A549 (cell line): ENCODE measurements around the gene ZFP36L1. TPM values are rescaled to one million over a fixed set of nuclear protein-coding genes. Genes with fewer than 3 reads are reported as not detected.
A peak's percentile ranks its signal among the peaks of the same experiment; 100 is the strongest.

Source experiments
- ATAC-seq, 2 experiments: fragments of 200-7000 bp in 1 of 2; fragments of >200 bp in 1 of 2; cut with Nextera tagmentation in 1 of 2; cut with Tn5 transposase in 1 of 2; 3 replicates each; pipeline versions ENCODE4 v1.8.0 to v1.9.1; 2018 to 2020; ENCODE audit warnings: mild to moderate bottlenecking in 1 of 2, moderate library complexity in 1 of 2
- CTCF ChIA-PET: fragments of 300-600 bp; sonication (Branson Sonifier 250); formaldehyde crosslinking; extraction: SDS; loops from one replicate; lab custom pipeline; 2021; ENCODE audit warnings: antibody characterized with exemption, inconsistent platforms; lab: Yijun Ruan, JAX
- POLR2A ChIA-PET: fragments of 350-600 bp; formaldehyde crosslinking; extraction: SDS; loops from one replicate; lab custom pipeline; 2021; ENCODE audit warnings: antibody characterized with exemption, inconsistent platforms; lab: Yijun Ruan, JAX
- DNase-seq, 2 experiments: peaks; one replicate each; pipeline versions ENCODE4 v3.0.0 to v3.0.0-alpha.2; 2011 to 2016; ENCODE audit warnings: low read depth in 1 of 2, low spot score in 1 of 2
- FAIRE-seq: peaks from 2 replicates; lab custom pipeline; 2011; peaks lifted over from hg19 to GRCh38; lab: Jason Lieb, UNC
- H3K27ac ChIP-seq, 2 experiments: fragments of >200 bp; sonication (Bioruptor Twin); formaldehyde crosslinking; 3 replicates each; pipeline ENCODE4 v1.5.1; 2016 to 2017
- H3K4me1 ChIP-seq: fragments of >200 bp; sonication (Bioruptor Twin); formaldehyde crosslinking; 3 replicates; pipeline ENCODE4 v1.6.1; 2016
- H3K4me2 ChIP-seq: fragments of >200 bp; sonication (Bioruptor Twin); formaldehyde crosslinking; 3 replicates; pipeline ENCODE4 v1.6.1; 2016
- H3K4me3 ChIP-seq: fragments of >200 bp; sonication (Bioruptor Twin); formaldehyde crosslinking; 3 replicates; pipeline ENCODE4 v1.5.1; 2016
- H3K9me3 ChIP-seq: fragments of >200 bp; sonication (Bioruptor Twin); formaldehyde crosslinking; 3 replicates; pipeline ENCODE4 v1.6.1; 2016
- CBX8 ChIP-seq: fragments of 200-600 bp; sonication (generic); IDR thresholded peaks from 2 replicates; pipeline ENCODE4 v1.6.1; 2016
- CHD2 ChIP-seq: fragments of 150-350 bp; IDR thresholded peaks from 2 replicates; pipeline ENCODE4 v1.6.1; 2014; ENCODE audit warnings: low read length; ENCODE audit not compliant: partially characterized antibody
- CHD4 ChIP-seq: fragments of 200-600 bp; sonication (generic); IDR thresholded peaks from 2 replicates; pipeline ENCODE4 v1.6.1; 2016; ENCODE audit warnings: antibody characterized with exemption, mild to moderate bottlenecking, borderline replicate concordance
- CTCF ChIP-seq: fragments of >200 bp; sonication (Bioruptor Twin); formaldehyde crosslinking; IDR thresholded peaks from 3 replicates; pipeline ENCODE4 v1.5.1; 2016
- EHF ChIP-seq: fragments of 250-450 bp; sonication (Bioruptor Pico); IDR thresholded peaks from 2 replicates; pipeline ENCODE4 v1.5.0; 2020; ENCODE audit warnings: mild to moderate bottlenecking
- EHMT2 ChIP-seq: fragments of 200-600 bp; sonication (generic); IDR thresholded peaks from 2 replicates; pipeline ENCODE4 v1.6.1; 2016; ENCODE audit warnings: antibody characterized with exemption, low read depth, mild to moderate bottlenecking, moderate library complexity
- EP300 ChIP-seq, 2 experiments: fragments of >200 bp; sonication (Bioruptor Twin); formaldehyde crosslinking; IDR thresholded peaks; 2 replicates in 1 of 2; 3 replicates in 1 of 2; pipeline ENCODE4 v1.6.1; 2016 to 2017
- FOSB ChIP-seq: fragments of 250-450 bp; sonication (Bioruptor Pico); IDR thresholded peaks from 2 replicates; pipeline ENCODE4 v1.5.0; 2020; ENCODE audit warnings: mild to moderate bottlenecking, moderate library complexity
- FOSL2 ChIP-seq, 2 experiments: fragments of 450-650 bp in 1 of 2; fragments of >200 bp in 1 of 2; sonication (Bioruptor Twin) in 1 of 2; formaldehyde crosslinking; IDR thresholded peaks; 2 replicates each; pipeline versions ENCODE4 v1.5.0 to v1.6.1; 2016 to 2020; ENCODE audit warnings: mild to moderate bottlenecking in 1 of 2, moderate library complexity in 1 of 2
- FOXS1 ChIP-seq: fragments of 250-450 bp; sonication (Bioruptor Pico); IDR thresholded peaks from 2 replicates; pipeline ENCODE4 v1.5.0; 2020; ENCODE audit warnings: mild to moderate bottlenecking, moderate library complexity
- HEYL ChIP-seq: fragments of 250-450 bp; sonication (Bioruptor Pico); IDR thresholded peaks from 2 replicates; pipeline ENCODE4 v1.8.0; 2021; ENCODE audit warnings: mild to moderate bottlenecking, moderate library complexity
- HMGXB4 ChIP-seq: fragments of 250-450 bp; sonication (Bioruptor Pico); IDR thresholded peaks from 2 replicates; pipeline ENCODE4 v1.5.0; 2021; ENCODE audit warnings: mild to moderate bottlenecking, moderate library complexity, borderline replicate concordance
- HOXB5 ChIP-seq: fragments of 250-450 bp; sonication (Bioruptor Pico); IDR thresholded peaks from 2 replicates; pipeline ENCODE4 v1.5.0; 2020; ENCODE audit warnings: mild to moderate bottlenecking, moderate library complexity
- JUNB ChIP-seq: fragments of >200 bp; sonication (Bioruptor Twin); formaldehyde crosslinking; IDR thresholded peaks from 2 replicates; pipeline ENCODE4 v1.6.1; 2016
- KDM1A ChIP-seq: fragments of 200-600 bp; sonication (generic); IDR thresholded peaks from 2 replicates; pipeline ENCODE4 v1.6.1; 2016; ENCODE audit warnings: low read depth, mild to moderate bottlenecking
- MAFK ChIP-seq: fragments of 450-650 bp; IDR thresholded peaks from 2 replicates; pipeline ENCODE4 v1.6.1; 2014; ENCODE audit not compliant: partially characterized antibody
- MYC ChIP-seq: IDR thresholded peaks from 2 replicates; pipeline ENCODE4 v1.6.1; 2012; ENCODE audit warnings: mild to moderate bottlenecking, inconsistent platforms, low read length, improper control_type of control experiment, borderline replicate concordance
- NR3C1 ChIP-seq: fragments of >200 bp; sonication (Bioruptor Twin); formaldehyde crosslinking; IDR thresholded peaks from 3 replicates; pipeline ENCODE4 v1.6.1; 2017
- PHF8 ChIP-seq: fragments of 200-600 bp; sonication (generic); IDR thresholded peaks from 2 replicates; pipeline ENCODE4 v1.6.1; 2016; ENCODE audit warnings: low read depth, mild to moderate bottlenecking, antibody characterized with exemption, moderate library complexity, borderline replicate concordance
- RARB ChIP-seq: fragments of 250-450 bp; sonication (Bioruptor Pico); IDR thresholded peaks from 2 replicates; pipeline ENCODE4 v1.8.0; 2021; ENCODE audit warnings: mild to moderate bottlenecking, moderate library complexity
- RCOR1 ChIP-seq: fragments of 150-350 bp; IDR thresholded peaks from 2 replicates; pipeline ENCODE4 v1.6.1; 2014; ENCODE audit warnings: antibody characterized with exemption, low read length, low read depth
- SMC3 ChIP-seq: fragments of >200 bp; sonication (Bioruptor Twin); formaldehyde crosslinking; IDR thresholded peaks from 3 replicates; pipeline ENCODE4 v1.6.1; 2018; ENCODE audit warnings: inconsistent platforms
- ZC3H11A ChIP-seq: fragments of 450-650 bp; IDR thresholded peaks from 2 replicates; pipeline ENCODE4 v1.6.1; 2014; ENCODE audit warnings: antibody characterized with exemption, mild to moderate bottlenecking
- ZFP36 ChIP-seq: fragments of 450-650 bp; IDR thresholded peaks from 2 replicates; pipeline ENCODE4 v1.6.1; 2014; ENCODE audit warnings: borderline replicate concordance; ENCODE audit not compliant: partially characterized antibody
- ZNF302 ChIP-seq: fragments of 250-450 bp; sonication (Bioruptor Pico); IDR thresholded peaks from 2 replicates; pipeline ENCODE4 v1.9.0; 2021; ENCODE audit warnings: inconsistent platforms, mild to moderate bottlenecking, moderate library complexity
- ZSCAN20 ChIP-seq: fragments of 250-450 bp; sonication (Bioruptor Pico); IDR thresholded peaks from 2 replicates; pipeline ENCODE4 v1.8.0; 2022; ENCODE audit warnings: mild to moderate bottlenecking, moderate library complexity
- WGBS: methylation state at CpG from one replicate; pipeline ENCODE4 v1.1.6; 2017; ENCODE audit errors: missing lambda C conversion rate; 5-methylcytosine and 5-hydroxymethylcytosine counted together
- polyA plus RNA-seq, 4 experiments: library from polyadenylated mRNA; depleted of rRNA in 3 of 4; stranded (reverse); fragments of >200 nt; fragmentation: RNase III in 1 of 4; extraction: RNeasy Plus Mini Kit Qiagen cat#74134 plus additional on column Dnase treatment in 1 of 4; gene quantifications; 2 replicates in 3 of 4; 3 replicates in 1 of 4; pipeline ENCODE4 v1.2.3, GENCODE V29; 2011 to 2017
- TF ChIP-seq, protein P1 (sequence below): IDR thresholded peaks from 2 replicates; pipeline ENCODE4 v1.6.1; 2012
- TF ChIP-seq, protein P2 (sequence below): fragments of 250-450 bp; sonication (Bioruptor Pico); IDR thresholded peaks from 2 replicates; pipeline ENCODE4 v1.5.0; 2020; ENCODE audit warnings: low read depth, mild to moderate bottlenecking, moderate library complexity

Gene ZFP36L1
- polyA plus RNA-seq, 2 of the 4 experiments (the other 2 are of a cell fraction): 76.4 to 114 TPM

DNA sequence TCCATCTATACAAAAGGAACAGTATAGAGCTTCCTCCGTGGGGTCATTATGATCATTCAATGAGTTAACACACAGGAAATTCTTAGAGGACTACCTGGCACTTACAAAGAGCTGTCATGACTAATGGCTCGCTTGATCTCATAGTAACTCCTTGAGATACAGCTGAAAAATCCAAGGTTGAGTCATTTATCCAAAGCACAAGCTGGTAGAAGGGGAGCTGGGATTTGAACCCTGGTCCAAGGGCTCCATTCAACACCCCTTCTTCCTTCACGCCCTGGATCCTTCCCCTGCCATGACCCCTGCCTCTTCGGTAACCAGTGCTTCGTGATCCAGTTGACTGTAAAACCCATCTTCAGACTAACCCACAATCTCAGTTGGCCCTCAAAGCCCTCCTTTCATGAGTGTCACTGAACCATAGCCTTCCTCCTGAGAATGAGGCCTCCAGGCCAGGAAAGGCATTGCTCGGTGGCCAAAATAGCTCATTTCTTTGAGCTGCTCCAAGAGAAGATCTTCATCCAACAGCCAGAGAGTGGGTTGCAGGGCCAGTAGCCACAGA, 7.8 kb downstream of the ZFP36L1 start:
- ChIA-PET POLR2A (interaction anchor here (0.6 to 10.7 kb wide), 23 partner anchors 8 to 900 kb away, joined by 3 to 187 read pairs (median 7); partner anchors contain the start of gene ZFP36L1), CTCF (interaction anchor here (0.7 to 12.0 kb wide), 14 partner anchors 11 to 901 kb away, joined by 3 to 117 read pairs (median 4); no protein-coding TSS in a partner anchor)
- ATAC-seq (peak; percentile 6 to 17), FAIRE-seq (no peak), DNase-seq (peak; percentile 76 to 87)
- TF ChIP-seq FOXS1 (CRISPR knock-in tag) (no peak), RCOR1 (peak; percentile 27; the same call in 1 of the 2 replicates), CHD2 (no peak), ZFP36 (no peak), SMC3 (no peak), MYC (no peak), HMGXB4 (CRISPR knock-in tag) (no peak), PHF8 (no peak), CHD4 (0 out of 2 replicates have a peak, but pooled peaks have one; percentile 39), EHMT2 (peak; percentile 39; the same call in 1 of the 2 replicates), EHF (CRISPR knock-in tag) (peak; percentile 59; the same call in 1 of the 2 replicates), FOSL2 (IDR thresholded peaks at IDR 0.05) (peak; percentile 59; the same call in 1 of the 2 replicates), FOSL2 (CRISPR knock-in tag; IDR thresholded peaks at IDR 0.05) (peak; percentile 78)
- TF ChIP-seq, protein P1, sequence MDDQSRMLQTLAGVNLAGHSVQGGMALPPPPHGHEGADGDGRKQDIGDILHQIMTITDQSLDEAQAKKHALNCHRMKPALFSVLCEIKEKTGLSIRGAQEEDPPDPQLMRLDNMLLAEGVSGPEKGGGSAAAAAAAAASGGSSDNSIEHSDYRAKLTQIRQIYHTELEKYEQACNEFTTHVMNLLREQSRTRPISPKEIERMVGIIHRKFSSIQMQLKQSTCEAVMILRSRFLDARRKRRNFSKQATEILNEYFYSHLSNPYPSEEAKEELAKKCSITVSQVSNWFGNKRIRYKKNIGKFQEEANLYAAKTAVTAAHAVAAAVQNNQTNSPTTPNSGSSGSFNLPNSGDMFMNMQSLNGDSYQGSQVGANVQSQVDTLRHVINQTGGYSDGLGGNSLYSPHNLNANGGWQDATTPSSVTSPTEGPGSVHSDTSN: no peak
- TF ChIP-seq, protein P2, sequence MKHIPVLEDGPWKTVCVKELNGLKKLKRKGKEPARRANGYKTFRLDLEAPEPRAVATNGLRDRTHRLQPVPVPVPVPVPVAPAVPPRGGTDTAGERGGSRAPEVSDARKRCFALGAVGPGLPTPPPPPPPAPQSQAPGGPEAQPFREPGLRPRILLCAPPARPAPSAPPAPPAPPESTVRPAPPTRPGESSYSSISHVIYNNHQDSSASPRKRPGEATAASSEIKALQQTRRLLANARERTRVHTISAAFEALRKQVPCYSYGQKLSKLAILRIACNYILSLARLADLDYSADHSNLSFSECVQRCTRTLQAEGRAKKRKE (CRISPR knock-in tag): 0 out of 2 replicates have a peak, but pooled peaks have one; percentile 35
- H3K9me3 ChIP-seq: no peaks in the 10 kb centered on the region
- H3K4me1 ChIP-seq: peaks cover 75% of the 10 kb centered on the region
- 39% methylated on average over 6 of the region's 6 CpGs for WGBS
- H3K4me2 ChIP-seq: peak overlapping the region; percentile 53
- peak overlapping the region; percentile 94 to 100 for H3K27ac ChIP-seq
- no peak overlapping the region for H3K4me3 ChIP-seq

DNA sequence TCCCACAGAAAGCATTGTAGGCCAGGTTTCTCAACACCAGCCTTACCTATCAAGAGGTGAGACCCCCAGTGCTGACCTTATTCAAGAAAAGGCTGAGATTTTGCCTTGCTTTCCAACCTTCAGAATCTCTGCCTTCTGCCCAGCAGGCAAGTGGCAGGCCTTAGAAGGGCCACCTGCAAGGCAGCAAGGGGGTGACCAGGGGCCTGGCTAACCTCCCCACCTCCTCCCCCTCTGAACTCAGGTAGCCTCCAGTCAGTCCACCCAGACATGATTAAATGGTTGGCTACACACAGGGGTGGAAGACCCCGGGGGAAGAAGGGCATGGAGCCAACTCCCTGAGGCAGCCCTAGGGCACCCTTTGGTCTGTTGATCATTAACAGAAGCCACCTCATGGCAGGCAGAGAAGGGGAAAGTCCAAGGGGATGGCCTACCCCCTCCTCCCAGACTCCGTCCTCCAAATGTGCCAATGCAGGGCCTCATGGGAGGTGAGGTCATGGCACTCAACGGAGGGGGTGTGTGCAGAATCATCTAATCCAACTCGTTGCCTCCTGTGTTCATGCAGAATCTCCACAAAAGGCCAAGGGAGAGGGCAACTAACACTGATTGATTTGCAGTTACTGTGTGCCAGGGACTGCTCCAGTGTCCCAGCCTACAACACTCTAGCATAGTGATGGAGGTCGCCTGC, 8.5 kb downstream of the ZFP36L1 start:
- no peaks in the 10 kb centered on the region for H3K9me3 ChIP-seq
- H3K4me1 ChIP-seq: peaks cover 82% of the 10 kb centered on the region
- H3K4me3 ChIP-seq: no peak overlapping the region
- DNase-seq: peak; percentile 91 to 97
- FAIRE-seq: peak; percentile 63
- ChIA-PET POLR2A (interaction anchor here (0.9 to 10.7 kb wide), 17 partner anchors 9 to 851 kb away, joined by 3 to 187 read pairs (median 10); partner anchors contain the start of gene ZFP36L1), CTCF (interaction anchor here (0.7 to 12.0 kb wide), 11 partner anchors 32 to 850 kb away, joined by 3 to 117 read pairs (median 4); no protein-coding TSS in a partner anchor)
- 2% methylated on average over 5 of the region's 5 CpGs for WGBS
- peak; percentile 43 to 63 for ATAC-seq
- peak overlapping the region; percentile 53 for H3K4me2 ChIP-seq
- peak overlapping the region; percentile 94 to 100 for H3K27ac ChIP-seq
- TF ChIP-seq EP300 (IDR thresholded peaks at IDR 0.05) (peak; percentile 82 to 91; a peak in 4 of 5 replicates), ZSCAN20 (CRISPR knock-in tag) (no peak), HEYL (CRISPR knock-in tag) (no peak), ZNF302 (CRISPR knock-in tag) (no peak), RARB (no peak), ZC3H11A (no peak), SMC3 (peak; percentile 61), HOXB5 (CRISPR knock-in tag) (peak; percentile 61; the same call in 1 of the 2 replicates), FOSB (CRISPR knock-in tag) (no peak), MAFK (peak; percentile 77), RCOR1 (no peak), FOSL2 (IDR thresholded peaks at IDR 0.05) (peak; percentile 50), FOSL2 (CRISPR knock-in tag; IDR thresholded peaks at IDR 0.05) (peak; percentile 41), JUNB (peak; percentile 57), CBX8 (no peak), ZFP36 (no peak), NR3C1 (no peak), CTCF (no peak), KDM1A (no peak)
- TF ChIP-seq, protein P2 (CRISPR knock-in tag): no peak
